Measurements from ENCODE around the gene MGST2.

DNA sequence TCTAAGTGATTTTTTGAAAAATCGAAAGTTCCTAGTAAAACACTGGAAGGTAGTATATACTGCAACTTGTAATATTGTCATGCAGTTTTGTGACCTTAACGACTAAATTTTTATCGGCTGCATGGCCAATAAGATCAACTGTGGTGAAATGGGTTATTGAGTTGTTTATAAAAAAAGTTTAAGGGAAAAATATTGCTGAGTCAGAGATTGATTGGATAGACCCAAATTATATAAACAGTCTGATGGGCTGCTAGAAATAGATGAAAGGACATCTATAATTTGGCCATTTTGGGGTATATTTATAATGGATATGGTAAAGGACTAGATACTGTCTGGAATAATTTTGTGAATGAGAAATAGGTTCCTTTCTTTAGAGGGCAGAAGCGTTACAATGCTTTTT, 56.2 kb downstream of the MGST2 start:
- TF ChIP-seq, protein P1, sequence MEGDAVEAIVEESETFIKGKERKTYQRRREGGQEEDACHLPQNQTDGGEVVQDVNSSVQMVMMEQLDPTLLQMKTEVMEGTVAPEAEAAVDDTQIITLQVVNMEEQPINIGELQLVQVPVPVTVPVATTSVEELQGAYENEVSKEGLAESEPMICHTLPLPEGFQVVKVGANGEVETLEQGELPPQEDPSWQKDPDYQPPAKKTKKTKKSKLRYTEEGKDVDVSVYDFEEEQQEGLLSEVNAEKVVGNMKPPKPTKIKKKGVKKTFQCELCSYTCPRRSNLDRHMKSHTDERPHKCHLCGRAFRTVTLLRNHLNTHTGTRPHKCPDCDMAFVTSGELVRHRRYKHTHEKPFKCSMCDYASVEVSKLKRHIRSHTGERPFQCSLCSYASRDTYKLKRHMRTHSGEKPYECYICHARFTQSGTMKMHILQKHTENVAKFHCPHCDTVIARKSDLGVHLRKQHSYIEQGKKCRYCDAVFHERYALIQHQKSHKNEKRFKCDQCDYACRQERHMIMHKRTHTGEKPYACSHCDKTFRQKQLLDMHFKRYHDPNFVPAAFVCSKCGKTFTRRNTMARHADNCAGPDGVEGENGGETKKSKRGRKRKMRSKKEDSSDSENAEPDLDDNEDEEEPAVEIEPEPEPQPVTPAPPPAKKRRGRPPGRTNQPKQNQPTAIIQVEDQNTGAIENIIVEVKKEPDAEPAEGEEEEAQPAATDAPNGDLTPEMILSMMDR (conservative IDR thresholded peaks at IDR 0.05; ENCODE audit: low read length) = no peak
- TF ChIP-seq EZH2phosphoT487 (IDR thresholded peaks at IDR 0.05; ENCODE audit: borderline replicate concordance) = no peak
